ENCODE measurements around the gene CFAP65.

GRCh38 chr2:218981881-218982585 is 59.3 kb downstream of the CFAP65 start:
- TF ChIP-seq CTCF (IDR thresholded peaks at IDR 0.05): no peak
- no peak for TF ChIP-seq EP300 (IDR thresholded peaks at IDR 0.05)

Data from upper lobe of left lung (tissue), 4 donors.